Measurements from ENCODE around the gene PODXL. TPM values are rescaled to one million over a fixed set of nuclear protein-coding genes. Genes with fewer than 3 reads are reported as not detected.

PODXL gene
- total RNA-seq, 4 donors from 2014 or later: 7.5 to 40.4 (median 15.2) TPM

DNA sequence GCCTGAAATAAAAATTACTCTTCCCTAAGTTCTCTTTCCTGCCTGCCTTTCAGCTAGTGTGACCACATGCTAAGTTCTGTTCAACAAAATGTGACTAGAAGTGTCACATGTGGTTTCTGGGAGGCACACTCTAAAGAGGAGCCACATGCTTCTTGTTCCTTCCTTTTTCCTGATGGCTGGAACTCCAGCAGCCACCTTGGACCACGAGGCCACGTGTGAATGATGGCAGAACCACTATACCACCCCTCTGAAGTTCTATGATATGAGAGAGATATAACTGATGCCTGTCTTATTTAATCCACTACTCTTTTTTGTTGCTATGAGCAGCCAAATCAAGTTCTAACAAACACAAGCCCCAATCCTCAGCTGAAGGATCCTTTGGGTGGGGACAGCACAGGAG, 8.1 kb downstream of the PODXL start:
- DNase-seq: no peak
- H3K27ac ChIP-seq: no peak overlapping the region
- H3K36me3 ChIP-seq: no peaks in the 10 kb centered on the region
- no peaks in the 10 kb centered on the region for H3K27me3 ChIP-seq
- H3K9me3 ChIP-seq: no peaks in the 10 kb centered on the region
- TF ChIP-seq CTCF (IDR thresholded peaks at IDR 0.05) (no peak), POLR2A (IDR thresholded peaks at IDR 0.05) (no peak)
- no peak overlapping the region for H3K4me3 ChIP-seq
- no peaks in the 10 kb centered on the region for H3K4me1 ChIP-seq

DNA sequence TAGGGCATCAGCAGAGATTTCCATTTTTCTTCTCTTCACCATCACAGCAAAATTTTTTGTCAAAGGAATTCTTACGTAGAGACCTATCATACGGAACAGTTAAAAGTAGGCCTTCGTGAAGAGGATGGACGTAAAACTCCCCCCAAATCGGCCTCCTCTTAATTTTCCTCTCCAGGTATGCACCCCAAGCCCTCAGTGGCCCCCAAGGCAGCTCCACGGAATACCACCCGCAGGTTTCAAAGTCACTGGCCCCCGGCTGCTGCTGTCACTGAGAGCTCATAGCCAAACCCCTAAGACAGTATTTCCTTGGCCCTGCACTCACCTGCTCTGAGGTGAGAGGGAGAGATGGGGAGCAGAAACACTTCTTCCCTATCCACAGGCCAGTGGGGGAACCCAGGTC, 8.8 kb downstream of the PODXL start:
- H3K27ac ChIP-seq: no peak overlapping the region
- no peaks in the 10 kb centered on the region for H3K36me3 ChIP-seq
- no peak for DNase-seq
- H3K4me3 ChIP-seq: no peak overlapping the region
- no peaks in the 10 kb centered on the region for H3K4me1 ChIP-seq
- H3K9me3 ChIP-seq: no peaks in the 10 kb centered on the region
- no peak for TF ChIP-seq CTCF (IDR thresholded peaks at IDR 0.05)
- no peak for TF ChIP-seq POLR2A (IDR thresholded peaks at IDR 0.05)
- no peaks in the 10 kb centered on the region for H3K27me3 ChIP-seq

DNA sequence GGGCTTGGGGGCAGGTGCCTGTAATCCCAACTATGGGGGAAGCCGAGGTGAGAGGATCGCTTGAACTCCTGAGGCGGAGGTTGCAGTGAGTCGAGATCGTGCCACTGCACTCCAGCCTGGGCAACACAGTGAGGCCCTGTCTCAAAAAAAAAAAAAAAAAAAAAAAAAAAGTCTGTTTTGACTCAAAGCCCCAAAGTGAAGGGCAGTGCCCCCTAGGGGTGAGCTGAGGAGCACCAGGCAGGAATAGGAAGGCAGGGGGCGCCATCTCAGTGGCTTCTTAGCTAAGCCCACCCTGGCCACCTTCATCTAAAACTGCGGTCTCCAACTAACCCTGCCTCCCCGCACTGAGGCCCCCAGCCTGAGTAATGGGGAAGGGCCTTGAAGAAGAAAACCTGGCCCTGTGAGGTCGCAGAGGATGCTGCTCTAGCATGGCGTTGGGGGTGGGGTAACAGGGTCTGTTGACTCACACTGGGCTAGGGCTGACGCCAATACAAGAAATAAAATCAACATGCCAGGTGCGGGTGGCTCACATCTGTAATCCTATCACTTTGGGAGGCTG, 9.8 kb downstream of the PODXL start:
- no peak overlapping the region for H3K27ac ChIP-seq
- TF ChIP-seq POLR2A (IDR thresholded peaks at IDR 0.05) (no peak), CTCF (IDR thresholded peaks at IDR 0.05) (peak in 4 of 6 experiments; percentile 35 to 47 (median 38))
- no peaks in the 10 kb centered on the region for H3K9me3 ChIP-seq
- no peaks in the 10 kb centered on the region for H3K27me3 ChIP-seq
- H3K4me3 ChIP-seq: no peak overlapping the region
- no peaks in the 10 kb centered on the region for H3K36me3 ChIP-seq
- no peaks in the 10 kb centered on the region for H3K4me1 ChIP-seq
- no peak for DNase-seq

- Histone ChIP-seq H3K27ac (peak overlapping the region in 1 of 4 donors; percentile 30), H3K4me1 (no peaks in the 10 kb centered on the region), H3K27me3 (no peaks in the 10 kb centered on the region), H3K36me3 (no peaks in the 10 kb centered on the region), H3K4me3 (no peak overlapping the region), H3K9me3 (no peaks in the 10 kb centered on the region)
- DNase-seq: peak in 1 of 3 donors; percentile 67
- TF ChIP-seq CTCF (IDR thresholded peaks at IDR 0.05) (no peak), POLR2A (IDR thresholded peaks at IDR 0.05) (no peak)
Measured at GRCh38 chr7:131546126-131546525, 10.3 kb downstream of the PODXL start.

GRCh38 chr7:131544449-131545301, 11.8 kb downstream of the PODXL start:
- H3K4me3 ChIP-seq: no peak overlapping the region

More at GRCh38 chr7:131544449-131545301, 11.8 kb downstream of the PODXL start:
- Histone ChIP-seq H3K27ac (peak overlapping the region in 1 of 4 donors; percentile 35), H3K9me3 (no peaks in the 10 kb centered on the region), H3K27me3 (no peaks in the 10 kb centered on the region), H3K36me3 (no peaks in the 10 kb centered on the region), H3K4me1 (no peaks in the 10 kb centered on the region)
- TF ChIP-seq CTCF (IDR thresholded peaks at IDR 0.05): no peak
- TF ChIP-seq POLR2A (IDR thresholded peaks at IDR 0.05): no peak
- no peak for DNase-seq
